Measurements from ENCODE around the gene CD53. TPM values are rescaled to one million over a fixed set of nuclear protein-coding genes. Genes with fewer than 3 reads are reported as not detected.

Gene CD53
- total and polyA plus RNA-seq, 9 of the 15 experiments (the other 6 are each of a cell fraction or from before 2014, with no cell fraction given): 63.5 to 220 (median 131) TPM

DNA sequence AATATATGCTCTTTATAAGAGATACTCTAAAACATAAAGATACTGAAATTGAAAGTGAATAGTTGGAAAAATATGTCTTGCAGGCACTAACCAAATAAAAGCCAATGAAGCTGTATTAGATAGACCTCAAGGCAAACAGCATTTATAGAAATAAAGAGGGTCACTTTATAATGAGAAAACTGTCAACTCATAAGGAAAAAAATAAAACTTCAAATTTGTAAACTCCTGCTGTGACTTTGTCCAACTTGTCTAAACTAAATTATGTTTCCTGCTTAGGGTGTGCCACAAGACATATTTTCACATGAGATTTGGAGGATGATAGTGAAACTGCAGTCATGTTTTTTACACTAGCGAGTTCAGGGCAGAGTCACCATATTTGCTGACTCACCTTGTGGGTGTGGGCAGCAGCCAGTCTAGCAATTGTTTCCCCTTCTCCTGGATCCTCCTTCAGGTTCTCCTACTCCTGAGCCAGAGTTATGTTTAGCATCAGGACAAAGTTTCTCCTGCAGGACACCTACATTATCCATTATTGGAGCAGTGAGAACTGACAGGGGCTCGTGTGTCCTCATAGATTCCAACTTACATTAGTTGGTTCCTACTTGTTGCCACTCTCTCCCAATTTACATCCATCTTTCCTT, 43.8 kb downstream of the CD53 start (continued):
- TF ChIP-seq ZBTB34 (CRISPR knock-in tag; IDR thresholded peaks at IDR 0.05) (no peak), NELFE (IDR thresholded peaks at IDR 0.05; ENCODE audit: insufficient read depth, insufficient read length) (no peak), PREB (CRISPR knock-in tag; IDR thresholded peaks at IDR 0.05) (no peak), HCFC1 (IDR thresholded peaks at IDR 0.05; ENCODE audit: low read depth, low read length) (no peak), NCOA6 (IDR thresholded peaks at IDR 0.05) (0 out of 2 replicates have a peak, but pooled peaks have one; percentile 23), TFE3 (CRISPR knock-in tag; IDR thresholded peaks at IDR 0.05) (no peak), SP1 (CRISPR knock-in tag; IDR thresholded peaks at IDR 0.05) (no peak), SMAD3 (CRISPR knock-in tag; conservative IDR thresholded peaks at IDR 0.05) (no peak; the same call in 1 of the 2 replicates), RBM34 (IDR thresholded peaks at IDR 0.05; ENCODE audit: borderline replicate concordance, insufficient read depth, low read length) (no peak), KHSRP (IDR thresholded peaks at IDR 0.05) (no peak), RHOXF2B (CRISPR knock-in tag; conservative IDR thresholded peaks at IDR 0.05) (no peak)
- TF ChIP-seq, protein P1, sequence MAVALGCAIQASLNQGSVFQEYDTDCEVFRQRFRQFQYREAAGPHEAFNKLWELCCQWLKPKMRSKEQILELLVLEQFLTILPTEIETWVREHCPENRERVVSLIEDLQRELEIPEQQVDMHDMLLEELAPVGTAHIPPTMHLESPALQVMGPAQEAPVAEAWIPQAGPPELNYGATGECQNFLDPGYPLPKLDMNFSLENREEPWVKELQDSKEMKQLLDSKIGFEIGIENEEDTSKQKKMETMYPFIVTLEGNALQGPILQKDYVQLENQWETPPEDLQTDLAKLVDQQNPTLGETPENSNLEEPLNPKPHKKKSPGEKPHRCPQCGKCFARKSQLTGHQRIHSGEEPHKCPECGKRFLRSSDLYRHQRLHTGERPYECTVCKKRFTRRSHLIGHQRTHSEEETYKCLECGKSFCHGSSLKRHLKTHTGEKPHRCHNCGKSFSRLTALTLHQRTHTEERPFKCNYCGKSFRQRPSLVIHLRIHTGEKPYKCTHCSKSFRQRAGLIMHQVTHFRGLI (CRISPR knock-in tag; IDR thresholded peaks at IDR 0.05): no peak

Measured in K562 (cell line).